ENCODE data around the gene AGRP.

GRCh38 chr16:67516296-67517154 is 33.2 kb upstream of the AGRP start:
- TF ChIP-seq, protein P1, sequence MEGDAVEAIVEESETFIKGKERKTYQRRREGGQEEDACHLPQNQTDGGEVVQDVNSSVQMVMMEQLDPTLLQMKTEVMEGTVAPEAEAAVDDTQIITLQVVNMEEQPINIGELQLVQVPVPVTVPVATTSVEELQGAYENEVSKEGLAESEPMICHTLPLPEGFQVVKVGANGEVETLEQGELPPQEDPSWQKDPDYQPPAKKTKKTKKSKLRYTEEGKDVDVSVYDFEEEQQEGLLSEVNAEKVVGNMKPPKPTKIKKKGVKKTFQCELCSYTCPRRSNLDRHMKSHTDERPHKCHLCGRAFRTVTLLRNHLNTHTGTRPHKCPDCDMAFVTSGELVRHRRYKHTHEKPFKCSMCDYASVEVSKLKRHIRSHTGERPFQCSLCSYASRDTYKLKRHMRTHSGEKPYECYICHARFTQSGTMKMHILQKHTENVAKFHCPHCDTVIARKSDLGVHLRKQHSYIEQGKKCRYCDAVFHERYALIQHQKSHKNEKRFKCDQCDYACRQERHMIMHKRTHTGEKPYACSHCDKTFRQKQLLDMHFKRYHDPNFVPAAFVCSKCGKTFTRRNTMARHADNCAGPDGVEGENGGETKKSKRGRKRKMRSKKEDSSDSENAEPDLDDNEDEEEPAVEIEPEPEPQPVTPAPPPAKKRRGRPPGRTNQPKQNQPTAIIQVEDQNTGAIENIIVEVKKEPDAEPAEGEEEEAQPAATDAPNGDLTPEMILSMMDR (IDR thresholded peaks at IDR 0.05; ENCODE audit: insufficient read depth, low read depth, low read length), result no peak
- TF ChIP-seq EZH2 (IDR thresholded peaks at IDR 0.05; ENCODE audit: insufficient read depth, low read length), result no peak
